Measurements from ENCODE around the gene TCF23.

TCF23 gene

GRCh38 chr2:27149570-27150405, 984 bp downstream of the TCF23 start:
- TF ChIP-seq CTCF (IDR thresholded peaks at IDR 0.05; ENCODE audit: insufficient read depth, low read length, poor library complexity, severe bottlenecking), result no peak
- DNase-seq (ENCODE audit: extremely low read depth, insufficient read length), result no peak
- H3K27me3 ChIP-seq (replicated peaks; ENCODE audit: control insufficient read depth, insufficient read depth, low read length), result no peaks in the 10 kb centered on the region

GRCh38 chr2:27150639-27151230, 1.9 kb downstream of the TCF23 start:
- H3K27me3 ChIP-seq (replicated peaks; ENCODE audit: control insufficient read depth, insufficient read depth, low read length), result no peaks in the 10 kb centered on the region
- no peak for DNase-seq (ENCODE audit: extremely low read depth, insufficient read length)
- TF ChIP-seq CTCF (IDR thresholded peaks at IDR 0.05; ENCODE audit: insufficient read depth, low read length, poor library complexity, severe bottlenecking), result no peak
- H3K36me3 ChIP-seq (ENCODE audit: control insufficient read depth, insufficient read depth, low read length), result no peaks in the 10 kb centered on the region
- H3K4me3 ChIP-seq (replicated peaks; ENCODE audit: low read depth, low read length), result no peak overlapping the region

More at GRCh38 chr2:27149570-27150405, 984 bp downstream of the TCF23 start:
- no peaks in the 10 kb centered on the region for H3K36me3 ChIP-seq (ENCODE audit: control insufficient read depth, insufficient read depth, low read length)
- H3K4me3 ChIP-seq (replicated peaks; ENCODE audit: low read depth, low read length), result no peak overlapping the region

GRCh38 chr2:27152102-27152795, 3.4 kb downstream of the TCF23 start:
- Histone ChIP-seq H3K36me3 (ENCODE audit: control insufficient read depth, insufficient read depth, low read length) (no peaks in the 10 kb centered on the region), H3K4me3 (replicated peaks; ENCODE audit: low read depth, low read length) (no peak overlapping the region), H3K27me3 (replicated peaks; ENCODE audit: control insufficient read depth, insufficient read depth, low read length) (no peaks in the 10 kb centered on the region)
- DNase-seq (ENCODE audit: extremely low read depth, insufficient read length), result no peak
- no peak for TF ChIP-seq CTCF (IDR thresholded peaks at IDR 0.05; ENCODE audit: insufficient read depth, low read length, poor library complexity, severe bottlenecking)

- H3K36me3 ChIP-seq (ENCODE audit: control insufficient read depth, insufficient read depth, low read length), result no peaks in the 10 kb centered on the region
- no peak overlapping the region for H3K4me3 ChIP-seq (replicated peaks; ENCODE audit: low read depth, low read length)
- DNase-seq (ENCODE audit: extremely low read depth, insufficient read length), result no peak
- H3K27me3 ChIP-seq (replicated peaks; ENCODE audit: control insufficient read depth, insufficient read depth, low read length), result no peaks in the 10 kb centered on the region
- no peak for TF ChIP-seq CTCF (IDR thresholded peaks at IDR 0.05; ENCODE audit: insufficient read depth, low read length, poor library complexity, severe bottlenecking)
Observed at GRCh38 chr2:27152796-27153464, 4.1 kb downstream of the TCF23 start.

- Histone ChIP-seq H3K27me3 (replicated peaks; ENCODE audit: control insufficient read depth, insufficient read depth, low read length) (no peaks in the 10 kb centered on the region), H3K36me3 (ENCODE audit: control insufficient read depth, insufficient read depth, low read length) (no peaks in the 10 kb centered on the region), H3K4me3 (replicated peaks; ENCODE audit: low read depth, low read length) (no peak overlapping the region)
- no peak for DNase-seq (ENCODE audit: extremely low read depth, insufficient read length)
- no peak for TF ChIP-seq CTCF (IDR thresholded peaks at IDR 0.05; ENCODE audit: insufficient read depth, low read length, poor library complexity, severe bottlenecking)
Observed at GRCh38 chr2:27154488-27154887, 5.7 kb downstream of the TCF23 start.
